Thyroid gland (tissue), 4 donors: ENCODE results near the gene SCAP. TPM values are rescaled to one million over a fixed set of nuclear protein-coding genes. Genes with fewer than 3 reads are reported as not detected.

Experiments used
- DNase-seq, 2 donors: peaks; one replicate each; pipeline ENCODE4 v3.0.0-alpha.2; 2019
- H3K27ac ChIP-seq, 3 donors: fragments of 200-600 bp; sonication (generic); 1 replicate in 2 of 3; 2 replicates in 1 of 3; pipeline ENCODE4 v1.5.1; 2016 to 2019; ENCODE audit warnings: mild to moderate bottlenecking in 1 of 3, moderate library complexity in 1 of 3
- H3K27me3 ChIP-seq: fragments of 200-600 bp; sonication (generic); one replicate; pipeline ENCODE4 v1.5.1; 2019
- H3K36me3 ChIP-seq, 2 donors: fragments of 200-600 bp; sonication (generic); one replicate each; pipeline ENCODE4 v1.5.1; 2016 to 2019
- H3K4me1 ChIP-seq, 2 donors: fragments of 200-600 bp; sonication (generic); one replicate each; pipeline ENCODE4 v1.5.1; 2017 to 2019
- H3K4me3 ChIP-seq, 3 donors: fragments of 200-600 bp; sonication (generic); replicated peaks in 1 of 3; 1 replicate in 2 of 3; 2 replicates in 1 of 3; pipeline ENCODE4 v1.5.1; 2016; ENCODE audit warnings: mild to moderate bottlenecking in 1 of 3
- H3K9me3 ChIP-seq: fragments of 200-600 bp; sonication (generic); one replicate; pipeline ENCODE4 v1.5.1; 2017
- CTCF ChIP-seq, 6 experiments: fragments of 200-600 bp in 3 of 6; fragments of 450-650 bp in 3 of 6; sonication (generic) in 3 of 6; IDR thresholded peaks; one replicate each; pipeline ENCODE4 v1.5.1; 2016 to 2019; ENCODE audit warnings: antibody characterized with exemption in 6 of 6, mild to moderate bottlenecking in 2 of 6, inconsistent platforms in 1 of 6, moderate library complexity in 1 of 6
- POLR2A ChIP-seq, 2 donors: fragments of 450-650 bp; IDR thresholded peaks; one replicate each; pipeline ENCODE4 v1.6.1; 2017; ENCODE audit warnings: antibody characterized with exemption in 2 of 2, mild to moderate bottlenecking in 2 of 2, moderate library complexity in 1 of 2
- WGBS, 2 donors: methylation state at CpG; one replicate each; pipeline ENCODE4 v1.1.5; 2017; 5-methylcytosine and 5-hydroxymethylcytosine counted together
- intact Hi-C: fragments of 100-400 bp; cut with DNase I; formaldehyde crosslinking; loops from one replicate; pipeline ENCODE4 v1.15.1; 2023
- total RNA-seq, 4 donors: library from RNA; depleted of rRNA; stranded (reverse); fragments of >200 nt; gene quantifications; one replicate each; pipeline ENCODE4 v1.2.3, GENCODE V29; 2016

The SCAP gene
- total RNA-seq, 4 donors from 2014 or later = 56.8 to 102 (median 88.8) TPM

- intact Hi-C loops = no loop called here
- Histone ChIP-seq H3K36me3 (peaks cover 43 to 63% of the 10 kb centered on the region in 2 donors), H3K9me3 (no peaks in the 10 kb centered on the region), H3K4me1 (peaks cover 0 to under 1% of the 10 kb centered on the region in 2 donors), H3K27me3 (no peaks in the 10 kb centered on the region), H3K27ac (no peak overlapping the region), H3K4me3 (no peak overlapping the region)
- 82 to 88% methylated on average over 9 of the region's 9 CpGs for WGBS, 2 donors
- DNase-seq = no peak
- no peak for TF ChIP-seq CTCF (IDR thresholded peaks at IDR 0.05)
- no peak for TF ChIP-seq POLR2A (IDR thresholded peaks at IDR 0.05)
These were observed 59.7 kb downstream of the SCAP start for GRCh38 chr3:47416041-47416440.

GRCh38 chr3:47414666-47415587 lies 60.8 kb downstream of the SCAP start:
- 84 to 88% methylated on average over 14 to 16 of the region's 16 CpGs for WGBS, 2 donors
- TF ChIP-seq POLR2A (IDR thresholded peaks at IDR 0.05) (no peak), CTCF (IDR thresholded peaks at IDR 0.05) (no peak)
- no peaks in the 10 kb centered on the region for H3K4me1 ChIP-seq
- no peak for DNase-seq
- no peaks in the 10 kb centered on the region for H3K9me3 ChIP-seq
- intact Hi-C loops = no loop called here
- H3K4me3 ChIP-seq = no peak overlapping the region
- H3K27ac ChIP-seq = no peak overlapping the region
- no peaks in the 10 kb centered on the region for H3K27me3 ChIP-seq
- H3K36me3 ChIP-seq = peaks cover 49 to 66% of the 10 kb centered on the region in 2 donors

- H3K27me3 ChIP-seq = no peaks in the 10 kb centered on the region
- no peak overlapping the region for H3K4me3 ChIP-seq
- H3K9me3 ChIP-seq = no peaks in the 10 kb centered on the region
- 83 to 100% methylated on average over 1 to 2 of the region's 3 CpGs for WGBS, 2 donors
- no peaks in the 10 kb centered on the region for H3K4me1 ChIP-seq
- H3K36me3 ChIP-seq = peaks cover 51 to 67% of the 10 kb centered on the region in 2 donors
- no peak for DNase-seq
- intact Hi-C loops = no loop called here
- H3K27ac ChIP-seq = no peak overlapping the region
- TF ChIP-seq CTCF (IDR thresholded peaks at IDR 0.05) (no peak), POLR2A (IDR thresholded peaks at IDR 0.05) (no peak)
These were observed 61.6 kb downstream of the SCAP start for GRCh38 chr3:47414161-47414564.

- no peak for TF ChIP-seq CTCF (IDR thresholded peaks at IDR 0.05)
- TF ChIP-seq POLR2A (IDR thresholded peaks at IDR 0.05) = no peak
- Histone ChIP-seq H3K36me3 (peaks cover 56 to 67% of the 10 kb centered on the region in 2 donors), H3K4me3 (no peak overlapping the region), H3K27ac (no peak overlapping the region), H3K27me3 (no peaks in the 10 kb centered on the region), H3K9me3 (no peaks in the 10 kb centered on the region), H3K4me1 (no peaks in the 10 kb centered on the region)
- intact Hi-C loops = no loop called here
- 89 to 94% methylated on average over 3 to 5 of the region's 7 CpGs for WGBS, 2 donors
- no peak for DNase-seq
These were observed 62.0 kb downstream of the SCAP start for GRCh38 chr3:47413751-47414150.

GRCh38 chr3:47412842-47413520 lies 62.8 kb downstream of the SCAP start:
- no peak for DNase-seq
- Histone ChIP-seq H3K4me1 (no peaks in the 10 kb centered on the region), H3K27me3 (no peaks in the 10 kb centered on the region), H3K27ac (no peak overlapping the region), H3K9me3 (no peaks in the 10 kb centered on the region), H3K36me3 (peaks cover 62 to 66% of the 10 kb centered on the region in 2 donors), H3K4me3 (no peak overlapping the region)
- intact Hi-C loops = no loop called here
- TF ChIP-seq CTCF (IDR thresholded peaks at IDR 0.05) = no peak
- no peak for TF ChIP-seq POLR2A (IDR thresholded peaks at IDR 0.05)
- 77 to 79% methylated on average over 7 to 12 of the region's 12 CpGs for WGBS, 2 donors
